PC-3 (cell line): ENCODE data around the gene STXBP1. TPM values are rescaled to one million over a fixed set of nuclear protein-coding genes. Genes with fewer than 3 reads are reported as not detected.

ENCODE experiments used
- ATAC-seq: fragments of 200-7000 bp; cut with Tn5 transposase; 2 replicates; pipeline ENCODE4 v1.9.1; 2020; ENCODE audit warnings: mild to moderate bottlenecking, moderate library complexity
- BruUV-seq: library from RNA; stranded (reverse); fragments of 400-500 nt; replicated peaks from 2 replicates; lab custom pipeline; 2021; lab: Mats Ljungman, UMichigan
- CTCF ChIA-PET: fragments of 300-600 bp; sonication (Branson Sonifier 250); formaldehyde crosslinking; loops from one replicate; lab custom pipeline; 2022; ENCODE audit warnings: antibody characterized with exemption; lab: Charles Lee
- POLR2A ChIA-PET: fragments of 300-600 bp; sonication (Branson Sonifier 250); formaldehyde crosslinking; loops from one replicate; lab custom pipeline; 2022; ENCODE audit warnings: antibody characterized with exemption; ENCODE audit not compliant: unreplicated experiment; lab: Charles Lee
- DNase-seq: peaks from one replicate; pipeline ENCODE4 v3.0.0-alpha.2; 2015
- H2AFZ ChIP-seq: fragments of 300-600 bp; sonication (generic); 2 replicates; pipeline ENCODE4 v1.6.0; 2016; ENCODE audit warnings: antibody characterized with exemption, low read length
- H3F3A ChIP-seq: fragments of 300-600 bp; sonication (generic); one replicate; pipeline ENCODE4 v1.6.0; 2017; ENCODE audit warnings: antibody characterized with exemption, low read length, control low read depth, mild to moderate bottlenecking; ENCODE audit not compliant: unreplicated experiment
- H3K27ac ChIP-seq: fragments of 300-600 bp; sonication (generic); 2 replicates; pipeline ENCODE4 v1.5.1; 2016; ENCODE audit warnings: mild to moderate bottlenecking, low read length
- H3K27me3 ChIP-seq: fragments of 300-600 bp; sonication (generic); 2 replicates; pipeline ENCODE4 v1.6.1; 2016; ENCODE audit warnings: low read length, mixed read lengths
- H3K36me3 ChIP-seq: fragments of 300-600 bp; sonication (generic); 2 replicates; pipeline ENCODE4 v1.6.1; 2016; ENCODE audit warnings: low read depth, mixed run types, low read length, mixed read lengths
- H3K4me1 ChIP-seq: fragments of 300-600 bp; sonication (generic); 2 replicates; pipeline ENCODE4 v1.5.1; 2016; ENCODE audit warnings: low read length; ENCODE audit not compliant: insufficient read depth
- H3K4me2 ChIP-seq: fragments of 300-600 bp; sonication (generic); 2 replicates; pipeline ENCODE4 v1.6.0; 2016; ENCODE audit warnings: low read length
- H3K4me3 ChIP-seq: fragments of 300-600 bp; sonication (generic); 2 replicates; pipeline ENCODE4 v1.5.1; 2016; ENCODE audit warnings: mild to moderate bottlenecking, low read length, mixed read lengths
- H3K79me2 ChIP-seq: fragments of 300-600 bp; sonication (generic); 2 replicates; pipeline ENCODE4 v1.6.1; 2017; ENCODE audit warnings: low read length, mixed read lengths
- H3K9ac ChIP-seq: fragments of 300-600 bp; sonication (generic); 2 replicates; pipeline ENCODE4 v1.6.0; 2016; ENCODE audit warnings: mild to moderate bottlenecking, low read length
- H3K9me2 ChIP-seq: fragments of 300-600 bp; sonication (generic); replicated peaks from 2 replicates; pipeline ENCODE4 v1.6.1; 2016; ENCODE audit warnings: mixed run types, low read length, mixed read lengths
- H3K9me3 ChIP-seq: fragments of 300-600 bp; sonication (generic); 2 replicates; pipeline ENCODE4 v1.6.1; 2016; ENCODE audit warnings: low read length, mixed read lengths
- H4K20me1 ChIP-seq: fragments of 300-600 bp; sonication (generic); 2 replicates; pipeline ENCODE4 v1.6.1; 2016; ENCODE audit warnings: low read length, mixed read lengths
- EZH2 ChIP-seq: fragments of 300-600 bp; sonication (generic); IDR thresholded peaks from one replicate; pipeline ENCODE4 v1.6.1; 2017; ENCODE audit warnings: antibody characterized with exemption, mild to moderate bottlenecking, low read length; ENCODE audit not compliant: unreplicated experiment
- EZH2phosphoT487 ChIP-seq: fragments of 300-600 bp; sonication (generic); IDR thresholded peaks from 2 replicates; pipeline ENCODE4 v1.6.1; 2018; ENCODE audit warnings: mild to moderate bottlenecking, antibody characterized with exemption, low read length, borderline replicate concordance
- intact Hi-C: fragments of 100-400 bp; cut with micrococcal nuclease; formaldehyde crosslinking; loops from 2 replicates; pipeline ENCODE4 v1.9.0; 2023
- total RNA-seq: library from RNA; depleted of rRNA; stranded (reverse); fragments of >200 nt; gene quantifications from 2 replicates; pipeline ENCODE4 v1.2.3, GENCODE V29; 2014
- TF ChIP-seq, protein P1 (sequence below): fragments of 300-600 bp; sonication (generic); conservative IDR thresholded peaks from 2 replicates; pipeline ENCODE4 v1.5.1; 2017; ENCODE audit warnings: antibody characterized with exemption, low read depth, mild to moderate bottlenecking, low read length

The STXBP1 gene
- total RNA-seq, 1 experiment from 2014 or later: 9.1 TPM

DNA sequence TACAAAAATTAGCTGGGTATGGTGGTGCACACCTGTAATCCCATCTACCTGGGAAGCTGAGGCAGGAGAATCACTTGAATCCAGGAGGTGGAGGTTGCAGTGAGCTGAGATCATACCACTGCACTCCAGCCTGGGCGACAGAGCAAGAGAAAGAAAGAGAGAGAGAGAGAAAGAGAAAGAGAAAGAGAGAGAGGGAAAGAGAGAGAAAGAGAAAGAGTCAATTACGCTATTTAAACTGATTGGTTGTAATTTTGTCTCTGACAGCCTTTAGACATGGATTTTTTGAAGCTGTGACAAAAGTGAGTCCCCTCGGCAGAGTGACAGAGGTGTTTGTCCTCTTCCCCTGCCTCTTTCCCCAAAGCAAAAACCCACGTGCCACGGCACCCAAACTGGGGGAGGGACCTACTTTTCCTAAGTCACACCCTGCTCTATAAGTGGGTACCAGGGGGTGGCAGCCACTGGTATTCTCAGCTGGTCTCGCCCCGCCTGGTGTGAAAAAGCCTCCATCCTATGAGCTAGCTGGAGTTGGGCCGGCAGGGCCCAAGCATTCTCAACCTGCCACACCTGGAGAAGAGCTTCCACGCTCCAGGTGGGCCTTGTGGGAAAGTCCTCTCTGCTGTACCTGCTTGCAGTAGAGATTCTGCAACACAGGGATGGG is 91.3 kb downstream of the STXBP1 start:
- DNase-seq (no peak), ATAC-seq (no peak)
- no peak overlapping the region for H2AFZ ChIP-seq
- no peak overlapping the region for H3K27ac ChIP-seq
- H3K4me1 ChIP-seq: no peaks in the 10 kb centered on the region
- no peaks in the 10 kb centered on the region for H3K9me3 ChIP-seq
- H3K36me3 ChIP-seq: no peaks in the 10 kb centered on the region
- intact Hi-C loops: no loop called here
- no peaks in the 10 kb centered on the region for H3K79me2 ChIP-seq
- BruUV-seq: no TSS peak
- no peaks in the 10 kb centered on the region for H4K20me1 ChIP-seq
- ChIA-PET POLR2A (no interaction called here), CTCF (no interaction called here)
- no peaks in the 10 kb centered on the region for H3K9me2 ChIP-seq
- H3K27me3 ChIP-seq: no peaks in the 10 kb centered on the region
- H3F3A ChIP-seq: no peaks in the 10 kb centered on the region
- no peak overlapping the region for H3K4me2 ChIP-seq
- H3K4me3 ChIP-seq: no peak overlapping the region
- H3K9ac ChIP-seq: no peak overlapping the region
- TF ChIP-seq EZH2phosphoT487: no peak
- TF ChIP-seq EZH2: no peak
- TF ChIP-seq, protein P1, sequence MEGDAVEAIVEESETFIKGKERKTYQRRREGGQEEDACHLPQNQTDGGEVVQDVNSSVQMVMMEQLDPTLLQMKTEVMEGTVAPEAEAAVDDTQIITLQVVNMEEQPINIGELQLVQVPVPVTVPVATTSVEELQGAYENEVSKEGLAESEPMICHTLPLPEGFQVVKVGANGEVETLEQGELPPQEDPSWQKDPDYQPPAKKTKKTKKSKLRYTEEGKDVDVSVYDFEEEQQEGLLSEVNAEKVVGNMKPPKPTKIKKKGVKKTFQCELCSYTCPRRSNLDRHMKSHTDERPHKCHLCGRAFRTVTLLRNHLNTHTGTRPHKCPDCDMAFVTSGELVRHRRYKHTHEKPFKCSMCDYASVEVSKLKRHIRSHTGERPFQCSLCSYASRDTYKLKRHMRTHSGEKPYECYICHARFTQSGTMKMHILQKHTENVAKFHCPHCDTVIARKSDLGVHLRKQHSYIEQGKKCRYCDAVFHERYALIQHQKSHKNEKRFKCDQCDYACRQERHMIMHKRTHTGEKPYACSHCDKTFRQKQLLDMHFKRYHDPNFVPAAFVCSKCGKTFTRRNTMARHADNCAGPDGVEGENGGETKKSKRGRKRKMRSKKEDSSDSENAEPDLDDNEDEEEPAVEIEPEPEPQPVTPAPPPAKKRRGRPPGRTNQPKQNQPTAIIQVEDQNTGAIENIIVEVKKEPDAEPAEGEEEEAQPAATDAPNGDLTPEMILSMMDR: no peak

DNA sequence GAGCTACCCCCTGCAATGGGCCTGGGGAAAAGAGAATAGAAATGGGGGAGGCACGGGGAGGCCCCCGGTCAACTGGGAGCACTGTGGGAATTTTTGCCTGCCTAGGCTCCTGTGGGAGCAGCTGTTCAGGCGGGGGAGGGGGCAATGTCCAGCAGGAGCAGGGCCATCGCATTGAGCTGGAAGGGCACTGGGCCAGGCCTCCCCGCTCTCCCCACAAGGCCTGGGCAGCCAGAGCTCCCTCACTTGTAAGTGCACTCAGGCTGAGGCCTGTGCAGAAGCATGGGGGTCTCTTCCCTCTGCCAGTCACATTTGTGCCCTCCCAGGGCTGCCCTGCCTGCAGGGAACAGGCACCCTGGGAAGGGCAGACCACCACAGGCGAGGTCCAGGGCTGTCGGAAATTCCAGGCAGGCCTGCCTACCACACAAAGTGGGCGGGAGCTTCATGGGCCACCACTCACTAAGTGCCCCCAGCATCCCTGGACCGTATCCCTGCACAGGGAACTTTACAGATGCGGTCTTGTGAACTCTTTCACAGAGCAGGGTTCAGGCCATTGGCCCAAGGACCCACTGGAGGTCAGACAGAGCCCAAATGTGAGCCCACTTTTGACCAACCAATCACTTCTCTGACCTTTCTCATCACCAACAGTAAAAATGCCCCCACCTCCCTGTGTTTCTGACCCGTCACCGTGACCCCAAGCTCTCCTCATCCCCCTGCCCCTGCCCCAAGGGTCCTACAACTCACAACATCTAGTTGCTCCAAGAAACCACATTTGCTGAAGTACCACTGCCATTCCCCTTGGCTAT is 93.7 kb downstream of the STXBP1 start:
- no peak overlapping the region for H3K9ac ChIP-seq

More for the DNA sequence above, 93.7 kb downstream of the STXBP1 start:
- no TSS peak for BruUV-seq
- no peaks in the 10 kb centered on the region for H3K36me3 ChIP-seq
- H3K4me1 ChIP-seq: no peaks in the 10 kb centered on the region
- H2AFZ ChIP-seq: no peak overlapping the region
- no peak for ATAC-seq
- no peak overlapping the region for H3K27ac ChIP-seq
- no peaks in the 10 kb centered on the region for H3K79me2 ChIP-seq
- H4K20me1 ChIP-seq: no peaks in the 10 kb centered on the region
- ChIA-PET CTCF (no interaction called here), POLR2A (no interaction called here)
- H3F3A ChIP-seq: no peaks in the 10 kb centered on the region
- H3K4me2 ChIP-seq: no peak overlapping the region
- intact Hi-C loops: no loop called here
- no peak overlapping the region for H3K4me3 ChIP-seq
- H3K9me3 ChIP-seq: no peaks in the 10 kb centered on the region
- TF ChIP-seq, protein P1: no peak
- TF ChIP-seq EZH2: no peak
- no peaks in the 10 kb centered on the region for H3K9me2 ChIP-seq
- no peak for DNase-seq
- no peaks in the 10 kb centered on the region for H3K27me3 ChIP-seq
